IPS-11a (cell line): Measurements from ENCODE around the gene ACAT1.
"Not testable (repeated sequence)": the region's sequence is repeated elsewhere in the genome, so short reads cannot be mapped to it uniquely, and the experiment has no call there.

Experiments used
- H3K4me3 ChIP-seq: one replicate; pipeline ENCODE4 v1.5.1; 2013; ENCODE audit warnings: low read depth, low read length, control low read depth

The ACAT1 gene

GRCh38 chr11:108142304-108142703, 20.9 kb downstream of the ACAT1 start:
- no peak overlapping the region for H3K4me3 ChIP-seq

- no peak overlapping the region for H3K4me3 ChIP-seq
Observed at GRCh38 chr11:108144615-108145014, 23.2 kb downstream of the ACAT1 start.

GRCh38 chr11:108147150-108147549, 25.8 kb downstream of the ACAT1 start:
- H3K4me3 ChIP-seq = no peak overlapping the region

GRCh38 chr11:108148556-108148955, 27.2 kb downstream of the ACAT1 start:
- no peak overlapping the region for H3K4me3 ChIP-seq

- no peak overlapping the region for H3K4me3 ChIP-seq
Observed at GRCh38 chr11:108154591-108154990, 33.2 kb downstream of the ACAT1 start.

GRCh38 chr11:108160970-108161566, 39.7 kb downstream of the ACAT1 start:
- no peak overlapping the region for H3K4me3 ChIP-seq

- H3K4me3 ChIP-seq = not testable (repeated sequence)
Observed at GRCh38 chr11:108162878-108163277, 41.5 kb downstream of the ACAT1 start.

GRCh38 chr11:108167624-108168023, 46.3 kb downstream of the ACAT1 start:
- no peak overlapping the region for H3K4me3 ChIP-seq

GRCh38 chr11:108170184-108170583, 48.8 kb downstream of the ACAT1 start:
- no peak overlapping the region for H3K4me3 ChIP-seq

GRCh38 chr11:108177570-108177969, 56.2 kb downstream of the ACAT1 start:
- no peak overlapping the region for H3K4me3 ChIP-seq

- H3K4me3 ChIP-seq = no peak overlapping the region
Observed at GRCh38 chr11:108193725-108194124, 72.4 kb downstream of the ACAT1 start.

GRCh38 chr11:108196901-108197300, 75.5 kb downstream of the ACAT1 start:
- no peak overlapping the region for H3K4me3 ChIP-seq
